ENCODE data around the gene PSD4.

Gene PSD4

DNA sequence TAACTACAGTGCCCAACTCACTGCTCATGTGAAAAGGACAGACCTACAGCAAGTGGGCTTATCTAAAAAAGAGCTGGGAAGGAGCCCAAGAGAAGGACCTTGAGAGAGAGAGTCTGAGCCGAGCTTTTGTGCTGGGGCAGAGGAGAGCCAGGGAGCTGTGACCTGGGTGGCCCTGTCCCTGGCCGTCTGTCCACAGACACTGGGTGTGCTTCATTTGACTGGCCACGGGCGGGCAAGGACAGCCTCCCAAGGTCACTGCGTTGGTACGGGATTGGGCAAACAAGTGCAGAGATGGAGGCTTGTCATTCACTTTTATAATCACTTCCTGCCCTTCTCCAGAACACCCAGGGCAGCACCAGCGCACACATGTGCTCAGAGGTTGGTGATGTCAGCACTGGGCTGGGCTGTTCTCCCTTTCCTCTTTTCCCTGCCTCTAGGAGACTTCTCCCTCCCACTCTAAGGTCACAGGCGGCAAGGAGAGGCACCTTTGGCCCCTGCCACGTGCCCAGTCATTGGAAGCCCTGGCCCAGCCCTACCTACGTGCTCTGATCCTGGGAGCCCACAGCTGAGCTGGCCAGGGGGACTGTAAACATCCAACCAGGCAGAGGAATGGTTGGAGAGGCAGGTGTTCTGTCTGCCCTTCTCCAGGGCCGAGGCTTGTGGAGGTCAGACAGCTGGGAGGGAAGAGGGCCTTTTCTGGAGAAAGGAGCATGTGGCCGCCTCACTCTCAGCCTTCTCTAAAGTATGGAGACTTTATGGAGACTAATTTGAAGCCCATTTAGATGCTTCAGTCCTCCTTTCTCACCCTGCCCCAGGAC is 6.4 kb upstream of the PSD4 start:
- no peak for DNase-seq (ENCODE audit: low read depth in 1 of 2, low spot score in 1 of 2)

DNA sequence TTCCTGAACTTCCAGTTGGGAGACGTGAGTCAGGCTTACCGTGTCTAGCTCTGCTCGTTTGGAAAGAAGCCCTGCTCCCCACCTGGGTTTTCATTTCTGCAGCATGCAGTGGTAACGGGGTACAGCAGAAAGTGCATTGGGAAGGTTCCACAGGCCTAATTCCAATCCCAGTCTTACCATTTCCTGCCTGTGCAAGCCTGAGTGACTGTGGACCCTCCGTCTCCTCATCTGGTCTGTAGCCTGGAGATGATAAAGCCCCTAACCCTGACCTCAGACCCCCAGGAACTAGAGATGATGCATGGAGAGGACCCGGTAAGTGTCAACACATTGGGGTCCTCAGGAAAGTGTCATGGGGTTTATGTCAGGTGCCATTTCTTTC is 5.8 kb upstream of the PSD4 start:
- DNase-seq (ENCODE audit: low read depth in 1 of 2, low spot score in 1 of 2) = no peak

DNA sequence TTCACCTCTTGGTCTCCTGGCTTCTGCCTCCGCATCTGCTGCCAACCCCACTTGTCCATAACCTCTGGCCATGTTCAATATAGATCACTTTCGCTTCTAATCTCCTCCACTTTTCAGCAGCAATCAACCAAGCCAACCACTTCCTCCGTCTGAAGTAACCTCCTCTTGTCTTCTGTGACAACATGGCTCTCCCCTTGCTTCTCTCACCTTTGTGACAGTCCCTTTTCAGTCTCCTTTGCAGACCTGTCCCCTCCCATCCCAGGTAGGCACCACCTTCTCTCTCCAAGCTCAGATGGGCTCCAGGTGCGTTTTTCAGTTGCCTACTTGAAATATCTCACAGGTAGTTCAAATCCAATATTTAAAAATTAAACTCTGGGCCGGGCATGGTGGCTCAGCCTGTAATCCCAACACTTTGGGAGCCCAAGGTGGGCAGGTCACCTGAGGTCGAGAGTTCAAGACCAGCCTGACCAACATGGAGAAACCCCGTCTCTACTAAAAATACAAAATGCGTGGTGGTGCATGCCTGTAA is 4.7 kb upstream of the PSD4 start:
- DNase-seq (ENCODE audit: low read depth in 1 of 2, low spot score in 1 of 2) = no peak

DNA sequence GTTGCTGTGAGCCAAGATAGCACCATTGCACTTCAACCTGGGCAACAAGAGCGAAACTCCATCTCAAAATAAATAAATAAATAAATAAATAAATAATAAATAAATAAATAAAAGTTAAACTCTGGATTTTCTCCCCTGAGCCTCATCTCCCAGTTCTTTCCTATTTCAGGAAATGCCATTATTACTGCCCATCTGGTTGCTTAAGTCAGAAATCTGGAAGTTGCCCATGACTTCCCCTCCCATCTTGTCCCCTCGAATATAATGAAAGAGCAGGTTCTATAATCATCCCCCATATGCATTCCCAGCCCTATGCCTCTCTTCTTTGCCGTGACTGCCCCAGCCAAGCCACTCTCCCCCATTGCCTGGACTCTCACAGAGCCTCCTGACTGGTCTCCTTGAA is 4.2 kb upstream of the PSD4 start:
- DNase-seq (ENCODE audit: low read depth in 1 of 2, low spot score in 1 of 2) = no peak

DNA sequence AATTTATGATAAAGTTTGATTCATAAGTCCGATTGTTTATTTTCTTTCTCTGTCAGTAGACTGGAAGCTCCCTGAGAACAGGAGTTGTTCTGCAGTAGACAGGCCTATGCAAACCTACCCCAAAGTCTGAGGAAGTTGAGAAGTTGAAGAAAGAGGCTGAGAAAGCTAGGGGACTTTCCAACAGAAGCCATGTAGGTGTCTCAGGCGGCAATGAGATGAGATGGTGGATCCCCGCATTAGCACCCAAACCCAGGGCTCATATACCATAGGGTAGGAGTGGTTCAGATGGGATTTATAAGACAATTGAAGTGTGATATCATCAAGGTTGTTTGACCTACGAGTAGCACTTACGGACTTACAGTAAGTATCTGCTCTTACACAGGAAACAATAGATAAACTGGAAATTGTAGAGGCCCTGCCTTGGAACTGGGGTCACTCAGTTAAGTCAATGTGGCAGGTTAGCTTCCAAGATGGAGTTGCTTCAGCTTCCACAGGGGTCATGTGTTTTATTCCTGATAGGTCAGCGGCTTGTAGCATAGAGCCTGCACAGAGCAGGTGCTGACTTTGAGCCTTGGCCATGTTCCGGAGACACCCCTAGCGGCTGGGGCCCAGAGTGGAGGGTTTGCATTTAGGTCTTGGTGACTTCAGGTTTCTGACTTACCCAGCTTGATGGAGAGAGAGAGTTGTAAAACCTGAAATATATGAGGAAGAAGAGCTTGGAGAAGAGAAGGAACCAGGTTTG is 2.3 kb upstream of the PSD4 start:
- no peak for DNase-seq (ENCODE audit: low read depth in 1 of 2, low spot score in 1 of 2)

DNA sequence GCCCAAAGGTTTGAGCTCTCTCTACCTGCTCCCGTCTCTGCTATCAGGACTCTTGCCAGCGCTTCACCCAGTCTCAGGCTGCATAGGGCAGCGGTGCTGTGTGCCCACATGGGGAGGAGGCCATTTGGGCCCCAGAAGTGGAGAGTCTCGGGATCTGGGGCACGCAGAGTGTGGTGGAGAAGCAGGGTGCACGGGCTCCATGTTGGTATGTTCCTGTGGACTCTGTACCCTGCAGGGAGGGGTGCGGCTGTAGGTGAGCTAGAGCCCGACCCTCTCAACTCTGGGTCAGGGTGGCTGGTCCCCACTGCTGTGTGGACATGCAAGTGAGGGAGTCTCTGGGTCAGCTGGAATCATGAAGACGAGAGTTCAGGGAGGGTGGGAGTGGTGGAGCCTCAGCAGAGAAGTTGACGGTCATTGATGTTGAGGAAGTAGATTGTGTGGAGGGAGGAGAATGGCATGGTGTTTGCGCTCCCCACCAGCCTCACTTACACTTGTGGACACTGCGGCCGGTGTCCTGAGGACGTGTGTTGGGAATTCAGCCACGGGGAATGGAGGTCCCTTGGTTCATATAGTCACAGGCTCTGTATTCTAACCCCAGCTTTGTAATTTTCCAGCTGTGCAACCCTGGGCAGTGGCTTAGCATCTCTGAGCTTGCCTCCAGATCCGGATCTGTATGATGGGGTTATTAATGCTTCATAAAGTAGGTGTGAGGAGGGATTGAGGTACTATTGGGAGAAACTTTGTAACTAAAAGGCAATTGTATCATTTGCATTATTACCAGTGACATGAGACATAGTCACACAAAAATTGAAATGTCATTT is 840 bp upstream of the PSD4 start:
- DNase-seq (ENCODE audit: low read depth in 1 of 2, low spot score in 1 of 2) = no peak

DNA sequence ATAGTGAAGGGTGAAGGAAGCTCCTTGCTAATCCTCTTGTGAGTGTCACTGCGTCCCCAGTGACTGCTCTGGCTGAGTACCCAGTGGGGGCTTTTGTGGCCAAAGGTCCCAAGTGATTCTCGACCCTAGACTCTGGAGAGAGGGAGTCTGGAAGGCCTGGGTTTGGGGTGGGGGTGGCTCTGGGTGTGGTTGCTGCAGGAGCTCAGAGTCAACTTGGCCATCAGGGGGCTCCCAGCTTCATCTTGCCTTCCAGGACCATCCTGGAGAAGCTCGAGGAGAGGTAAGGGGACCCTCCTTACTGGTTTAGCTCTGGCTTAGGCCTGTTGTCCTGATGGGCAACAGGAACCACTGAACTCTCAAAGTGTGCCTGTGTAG is 592 bp downstream of the PSD4 start:
- DNase-seq (ENCODE audit: low read depth in 1 of 2, low spot score in 1 of 2) = no peak

DNA sequence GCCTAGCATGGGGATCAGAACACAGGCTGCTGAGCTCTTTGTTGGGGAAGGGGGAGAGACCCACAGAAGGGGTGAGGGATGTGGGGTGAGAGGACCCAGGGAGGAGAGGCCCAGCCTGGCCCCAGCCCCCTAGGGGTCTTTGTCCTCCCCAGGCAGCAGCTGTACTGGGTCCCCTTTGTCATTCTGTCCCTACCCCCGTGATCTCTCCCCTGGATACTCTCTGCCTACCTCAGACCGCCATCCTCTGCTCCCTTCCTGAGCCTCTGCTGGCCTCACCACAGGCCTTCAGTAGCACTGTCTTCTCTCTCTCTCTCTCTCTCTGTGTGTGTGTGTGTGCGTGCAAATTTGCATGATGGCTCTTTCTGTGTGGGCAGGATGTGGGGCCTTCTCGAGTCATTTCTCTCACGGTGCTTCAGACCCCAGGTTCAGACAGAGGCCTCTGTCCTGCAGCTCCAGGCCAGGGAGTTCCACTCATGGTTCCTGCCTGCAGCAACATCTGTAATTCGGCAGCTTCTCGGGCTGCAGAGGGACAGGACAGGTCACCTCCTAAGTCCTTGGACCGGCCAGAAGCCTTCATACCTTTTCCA is 1.4 kb downstream of the PSD4 start:
- peak in 1 of 2 donors; percentile 38 for DNase-seq (ENCODE audit: low read depth in 1 of 2, low spot score in 1 of 2)

DNA sequence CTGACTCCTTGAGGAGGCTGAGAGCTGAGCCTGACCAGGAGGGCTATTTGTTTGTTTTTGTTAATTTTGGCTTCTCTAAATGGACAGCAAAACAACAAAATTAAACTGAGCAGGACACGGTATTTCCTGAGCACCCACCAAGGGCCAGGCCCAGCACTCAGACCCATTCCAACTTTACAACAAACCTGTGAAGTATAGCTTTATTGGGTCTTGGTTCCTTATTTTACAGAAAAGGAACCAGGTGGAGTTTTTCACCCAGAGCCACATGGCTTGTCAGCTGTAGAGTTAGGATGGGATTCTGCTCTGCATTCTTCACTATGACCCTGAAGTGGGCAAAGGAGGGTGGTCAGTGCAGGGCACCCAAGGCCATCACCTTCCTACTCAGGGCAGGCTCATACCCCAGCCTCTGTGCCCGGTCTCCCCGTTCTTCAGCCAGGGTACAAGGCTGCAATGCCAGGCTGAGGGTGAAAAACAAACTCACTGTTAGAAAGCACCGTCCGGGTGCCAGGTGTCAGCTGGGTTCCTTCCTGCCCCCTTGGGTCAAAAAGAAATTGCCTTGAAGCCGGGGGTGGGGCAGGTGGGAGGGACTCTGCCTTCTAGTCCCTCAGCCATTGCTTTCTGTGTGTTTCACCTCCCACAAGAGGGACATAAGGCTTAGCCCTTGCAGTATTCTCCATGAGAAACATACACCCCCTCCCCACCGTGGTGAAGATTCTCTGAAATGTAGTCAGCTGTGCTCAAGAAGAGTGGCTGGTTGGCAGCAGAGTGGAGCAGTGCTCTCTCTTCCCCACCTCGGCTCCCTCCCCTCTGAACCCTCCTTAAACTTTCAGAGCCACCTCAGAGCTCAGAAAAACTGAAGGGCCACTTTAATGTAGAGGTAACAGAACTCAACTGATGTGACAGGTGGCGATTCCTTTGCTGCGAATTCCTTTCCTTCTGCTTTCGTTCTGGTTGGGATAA is 2.2 kb downstream of the PSD4 start:
- DNase-seq (ENCODE audit: low read depth in 1 of 2, low spot score in 1 of 2) = no peak

DNA sequence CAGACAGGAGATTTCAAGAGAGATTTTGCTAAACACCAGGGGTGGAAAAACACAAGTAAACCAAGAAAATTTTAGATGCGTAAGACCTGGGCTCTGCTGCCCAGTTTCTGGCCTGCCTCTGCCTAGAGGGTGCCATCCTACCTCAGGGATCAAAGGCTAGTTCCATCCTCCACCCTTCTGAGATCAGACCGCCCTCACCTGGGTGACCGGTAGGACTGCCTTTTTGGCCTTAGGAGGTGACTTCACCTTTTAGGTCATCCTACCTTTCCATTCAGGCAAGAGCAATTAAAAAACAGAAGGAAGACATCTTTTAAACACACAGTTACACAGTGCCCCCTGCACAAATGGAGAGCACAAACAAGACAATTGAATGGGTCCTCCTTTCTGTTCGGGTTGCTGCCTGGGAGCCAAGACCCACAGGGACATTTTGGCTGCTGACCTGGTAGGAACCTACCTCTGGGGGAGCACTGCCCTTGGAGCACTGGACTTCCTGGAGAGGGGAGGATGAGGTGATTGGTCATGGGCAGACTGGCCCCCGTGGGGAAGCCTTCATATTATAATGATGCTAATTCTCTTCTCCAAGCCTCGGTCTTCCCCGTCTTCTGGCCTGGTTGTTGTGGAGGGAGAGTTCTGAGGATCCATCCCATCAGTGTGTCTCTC is 3.1 kb downstream of the PSD4 start:
- no peak for DNase-seq (ENCODE audit: low read depth in 1 of 2, low spot score in 1 of 2)

DNA sequence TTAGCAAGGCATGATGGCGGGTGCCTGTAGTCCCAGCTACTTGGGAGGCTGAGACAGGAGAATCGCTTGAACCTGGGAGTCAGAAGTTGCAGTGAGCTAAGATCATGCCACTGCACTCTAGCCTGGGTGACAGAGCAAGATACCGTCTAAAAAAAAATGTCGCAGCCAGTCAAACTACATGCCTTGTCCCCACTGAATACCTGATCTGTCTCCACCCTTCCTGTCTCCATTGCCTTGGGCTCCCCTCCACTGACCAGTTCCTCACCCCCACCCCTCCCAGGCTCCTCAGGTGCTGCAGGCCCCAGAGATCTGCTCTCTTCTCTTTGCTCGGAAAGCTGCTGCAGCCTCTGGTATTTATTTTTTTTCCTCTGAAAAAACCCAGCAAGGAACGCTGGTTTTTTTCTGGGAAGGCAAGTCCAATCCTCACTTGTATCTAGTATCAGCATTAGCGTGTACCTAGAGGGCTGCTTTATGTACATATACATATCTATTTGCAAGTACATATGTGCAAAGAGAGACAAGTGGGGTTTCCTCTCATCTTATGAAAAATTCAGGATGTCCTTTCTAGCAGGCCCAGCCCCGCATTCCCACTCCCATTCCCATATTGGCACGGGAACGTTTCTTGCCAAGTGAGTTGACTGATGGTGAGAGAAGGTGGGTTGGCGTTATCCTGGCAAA is 4.4 kb downstream of the PSD4 start:
- DNase-seq (ENCODE audit: low read depth in 1 of 2, low spot score in 1 of 2) = no peak

DNA sequence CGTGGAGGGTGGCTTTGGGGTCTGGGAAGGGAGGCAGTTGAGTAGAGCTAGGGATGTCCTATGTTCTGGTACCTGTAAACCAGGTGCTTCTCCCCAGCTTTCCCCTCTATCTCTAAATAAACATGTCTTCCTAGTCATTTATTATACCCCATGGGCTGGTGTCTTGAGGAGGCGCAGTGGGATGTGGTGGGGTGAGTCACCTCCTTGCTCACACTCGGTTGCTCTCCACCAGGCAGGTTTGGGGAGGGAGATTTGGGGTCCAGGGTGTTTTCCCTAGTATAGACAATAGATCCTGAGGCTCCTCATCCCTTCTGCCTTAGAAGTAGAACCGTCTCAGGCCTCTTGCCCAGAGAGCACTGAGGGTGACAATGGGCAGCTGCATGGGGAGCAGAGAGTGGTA is 5.1 kb downstream of the PSD4 start:
- no peak for DNase-seq (ENCODE audit: low read depth in 1 of 2, low spot score in 1 of 2)

DNA sequence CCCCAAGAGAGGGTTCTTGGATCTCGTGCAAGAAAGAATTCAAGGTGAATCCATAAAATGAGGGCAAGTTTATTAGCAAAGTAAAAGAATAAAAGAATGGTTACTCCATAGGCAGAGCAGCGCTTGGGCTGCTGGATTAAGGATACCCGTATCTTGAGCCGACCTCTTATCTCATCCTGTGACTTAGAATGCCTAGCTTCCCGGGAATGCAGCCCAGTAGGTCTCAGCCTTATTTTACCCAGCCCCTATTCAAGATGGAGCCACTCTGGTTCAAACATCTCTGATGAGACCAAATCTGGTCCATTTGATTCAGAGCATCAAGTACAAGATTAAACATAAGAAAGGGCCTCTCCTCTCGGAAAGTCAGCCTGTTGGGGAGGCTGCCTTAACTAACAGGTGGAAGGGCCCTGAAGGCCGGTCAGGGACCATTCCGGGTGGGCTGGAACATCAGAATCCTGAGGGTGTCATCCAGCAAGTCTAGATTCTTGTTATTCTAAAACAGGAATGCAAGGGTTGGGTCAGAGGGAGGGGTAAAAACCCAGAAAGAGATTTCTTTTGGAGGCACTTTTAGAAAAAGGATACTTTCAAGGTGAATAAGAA is 5.8 kb downstream of the PSD4 start:
- no peak for DNase-seq (ENCODE audit: low read depth in 1 of 2, low spot score in 1 of 2)

DNA sequence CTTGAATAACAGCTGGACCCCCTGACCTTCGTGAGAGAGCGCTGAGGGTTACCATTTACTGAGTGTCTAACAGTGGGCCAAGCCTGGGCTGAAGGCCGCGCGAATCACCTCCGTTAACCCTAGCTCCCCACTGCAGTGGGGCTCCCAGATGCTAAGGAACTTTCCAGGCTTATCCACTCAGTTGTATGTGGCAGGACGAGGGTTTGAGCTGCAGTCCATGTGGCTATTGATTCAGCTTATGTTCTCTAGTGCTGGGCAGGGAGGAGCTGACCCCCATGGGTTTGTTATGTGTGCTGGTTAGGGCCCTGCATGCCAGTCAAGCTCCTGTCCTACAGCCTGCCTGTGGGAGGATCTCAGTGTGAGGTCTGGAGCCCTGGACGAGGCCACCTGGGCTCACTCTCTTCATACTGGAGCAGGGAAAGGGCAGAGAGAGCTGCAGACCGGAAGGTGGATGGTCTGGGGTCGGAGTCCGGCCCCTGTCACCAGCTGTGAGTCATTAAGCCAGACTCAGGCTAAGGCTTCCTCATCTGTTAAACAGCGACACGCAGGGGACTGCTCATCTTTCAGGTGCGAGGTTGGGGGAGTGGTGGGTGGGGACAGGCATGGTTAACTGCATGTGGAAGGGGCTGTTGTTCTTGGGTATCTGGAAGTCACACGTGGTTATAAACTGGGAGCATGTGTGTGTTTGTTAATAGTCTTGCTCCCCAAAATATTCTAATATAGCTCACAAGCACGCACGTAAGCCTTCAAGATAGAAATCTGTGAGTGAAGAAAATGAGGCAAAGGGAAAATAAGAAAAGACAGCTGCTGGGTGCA is 6.6 kb downstream of the PSD4 start:
- no peak for DNase-seq (ENCODE audit: low read depth in 1 of 2, low spot score in 1 of 2)

DNA sequence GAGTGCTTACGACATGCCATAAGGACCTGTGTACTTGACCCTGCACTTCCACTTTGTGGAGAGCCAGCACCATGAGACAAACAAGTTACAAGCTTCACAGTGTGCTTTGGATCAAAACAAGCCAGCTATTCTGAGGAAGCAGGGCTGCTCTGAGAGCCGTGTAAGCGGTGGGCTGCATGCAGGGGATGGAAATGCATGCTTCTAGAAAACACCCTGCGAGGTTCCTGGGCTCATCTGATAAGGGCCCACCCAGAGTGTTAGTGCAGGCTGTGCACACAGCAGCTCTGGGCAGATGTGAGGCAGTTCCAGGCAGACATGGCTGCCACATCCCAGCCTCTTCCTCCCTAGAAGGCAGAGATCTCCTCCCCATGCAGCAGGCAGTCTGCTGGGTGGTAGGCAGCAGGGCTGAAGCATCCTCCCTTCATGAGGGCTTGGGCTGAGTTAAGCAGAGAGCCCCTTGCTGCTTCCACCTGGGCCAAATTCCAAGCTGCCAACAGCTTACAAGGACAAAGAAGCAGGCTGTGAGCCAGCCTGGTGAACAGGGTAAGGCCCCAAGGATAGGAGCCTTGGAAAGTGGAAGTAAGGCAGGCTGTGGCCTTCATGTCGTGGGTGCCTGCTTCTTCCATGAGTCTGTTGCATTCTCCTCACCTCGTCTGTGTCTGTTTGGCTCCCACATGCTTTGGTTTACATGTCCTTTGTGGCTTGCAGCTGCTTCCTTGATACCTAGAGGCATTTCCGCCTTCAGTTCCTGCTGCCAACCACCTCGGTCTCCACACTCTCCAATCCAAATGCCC is 7.7 kb downstream of the PSD4 start:
- no peak for DNase-seq (ENCODE audit: low read depth in 1 of 2, low spot score in 1 of 2)

DNA sequence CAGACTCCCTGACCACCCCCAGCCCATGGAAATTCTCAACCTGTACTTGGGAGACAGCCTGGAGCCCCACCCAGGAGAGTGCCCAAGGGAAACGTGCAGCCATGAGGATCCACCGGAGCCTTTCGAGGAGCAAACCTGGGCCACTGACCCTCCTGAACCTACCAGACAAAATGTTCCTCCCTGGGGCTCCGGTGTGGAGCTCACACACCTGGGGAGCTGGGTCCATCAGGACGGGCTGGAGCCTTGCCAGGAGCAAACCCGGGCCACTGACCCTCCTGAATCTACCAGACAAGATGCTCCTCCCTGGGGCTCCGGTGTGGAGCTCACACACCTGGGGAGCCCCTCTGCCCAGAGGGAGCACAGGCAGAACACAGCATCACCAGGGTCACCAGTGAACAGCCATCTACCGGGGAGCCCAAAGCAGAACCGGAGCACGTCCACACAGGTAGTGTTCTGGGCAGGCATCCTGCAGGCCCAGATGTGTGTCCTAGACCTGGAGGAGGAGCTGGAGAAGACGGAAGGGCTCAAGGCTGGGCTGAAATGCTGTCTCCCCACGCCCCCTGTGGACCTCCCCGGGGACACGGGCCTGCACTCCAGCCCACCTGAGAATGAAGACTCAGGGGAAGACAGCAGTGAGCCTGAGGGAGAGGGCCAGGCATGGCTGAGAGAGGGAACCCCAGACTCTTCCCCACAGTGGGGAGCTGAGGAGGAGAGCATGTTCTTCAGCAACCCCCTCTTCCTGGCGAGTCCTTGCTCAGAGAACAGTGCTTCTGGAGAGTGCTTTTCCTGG is 8.9 kb downstream of the PSD4 start:
- no peak for DNase-seq (ENCODE audit: low read depth in 1 of 2, low spot score in 1 of 2)

Measured in stimulated activated CD4-positive, alpha-beta T cell treated with anti-CD3 and anti-CD28 coated beads, Interleukin-15, amount 100 ng/mL, for 1 hour (primary cell).